ENCODE measurements around the gene FXR2. TPM values are rescaled to one million over a fixed set of nuclear protein-coding genes. Genes with fewer than 3 reads are reported as not detected.

Gene FXR2
- total and polyA plus RNA-seq, 7 donors, result 88.2 to 164 (median 110) TPM

DNA sequence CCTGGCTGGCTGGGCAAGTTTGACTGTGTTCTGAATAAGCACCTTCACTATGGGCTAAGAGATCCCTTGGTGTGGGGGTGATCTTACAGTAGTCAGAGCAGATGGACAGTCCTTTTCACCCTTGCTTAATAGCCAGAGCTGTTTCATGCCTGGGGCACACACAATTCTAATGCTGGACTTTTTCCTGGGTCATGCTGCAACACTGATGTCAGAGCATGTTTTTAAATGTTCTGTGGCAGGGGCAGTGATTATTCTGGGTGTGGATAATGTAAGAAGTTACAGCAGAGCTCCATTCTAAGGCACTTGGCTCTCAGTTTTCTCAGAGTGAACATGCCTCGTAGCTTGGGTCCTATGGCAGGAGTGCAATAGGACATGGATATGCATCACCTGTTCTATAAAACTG, 39.2 kb downstream of the FXR2 start:
- H3K36me3 ChIP-seq (ENCODE audit: insufficient read depth in 1 of 2, low read depth in 1 of 2), result peaks cover 16 to 64% of the 10 kb centered on the region in 2 donors
- 17 to 52% (median 36%) methylated on average over 1 of the region's 1 CpG for WGBS, 3 donors
- peak overlapping the region; percentile 100 for H3K27ac ChIP-seq
- ATAC-seq, result no peak
- no peak for DNase-seq
- TF ChIP-seq, protein P1, sequence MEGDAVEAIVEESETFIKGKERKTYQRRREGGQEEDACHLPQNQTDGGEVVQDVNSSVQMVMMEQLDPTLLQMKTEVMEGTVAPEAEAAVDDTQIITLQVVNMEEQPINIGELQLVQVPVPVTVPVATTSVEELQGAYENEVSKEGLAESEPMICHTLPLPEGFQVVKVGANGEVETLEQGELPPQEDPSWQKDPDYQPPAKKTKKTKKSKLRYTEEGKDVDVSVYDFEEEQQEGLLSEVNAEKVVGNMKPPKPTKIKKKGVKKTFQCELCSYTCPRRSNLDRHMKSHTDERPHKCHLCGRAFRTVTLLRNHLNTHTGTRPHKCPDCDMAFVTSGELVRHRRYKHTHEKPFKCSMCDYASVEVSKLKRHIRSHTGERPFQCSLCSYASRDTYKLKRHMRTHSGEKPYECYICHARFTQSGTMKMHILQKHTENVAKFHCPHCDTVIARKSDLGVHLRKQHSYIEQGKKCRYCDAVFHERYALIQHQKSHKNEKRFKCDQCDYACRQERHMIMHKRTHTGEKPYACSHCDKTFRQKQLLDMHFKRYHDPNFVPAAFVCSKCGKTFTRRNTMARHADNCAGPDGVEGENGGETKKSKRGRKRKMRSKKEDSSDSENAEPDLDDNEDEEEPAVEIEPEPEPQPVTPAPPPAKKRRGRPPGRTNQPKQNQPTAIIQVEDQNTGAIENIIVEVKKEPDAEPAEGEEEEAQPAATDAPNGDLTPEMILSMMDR (IDR thresholded peaks at IDR 0.05), result no peak
- no peaks in the 10 kb centered on the region for H3K9me3 ChIP-seq
- intact Hi-C loops (cut with DNase I), result no loop called here
- no peaks in the 10 kb centered on the region for H3K27me3 ChIP-seq (ENCODE audit: insufficient read depth in 3 of 3, low read length in 2 of 3)
- peak overlapping the region; percentile 100 for H3K4me3 ChIP-seq
- H3K4me1 ChIP-seq, result peaks cover 47% of the 10 kb centered on the region

DNA sequence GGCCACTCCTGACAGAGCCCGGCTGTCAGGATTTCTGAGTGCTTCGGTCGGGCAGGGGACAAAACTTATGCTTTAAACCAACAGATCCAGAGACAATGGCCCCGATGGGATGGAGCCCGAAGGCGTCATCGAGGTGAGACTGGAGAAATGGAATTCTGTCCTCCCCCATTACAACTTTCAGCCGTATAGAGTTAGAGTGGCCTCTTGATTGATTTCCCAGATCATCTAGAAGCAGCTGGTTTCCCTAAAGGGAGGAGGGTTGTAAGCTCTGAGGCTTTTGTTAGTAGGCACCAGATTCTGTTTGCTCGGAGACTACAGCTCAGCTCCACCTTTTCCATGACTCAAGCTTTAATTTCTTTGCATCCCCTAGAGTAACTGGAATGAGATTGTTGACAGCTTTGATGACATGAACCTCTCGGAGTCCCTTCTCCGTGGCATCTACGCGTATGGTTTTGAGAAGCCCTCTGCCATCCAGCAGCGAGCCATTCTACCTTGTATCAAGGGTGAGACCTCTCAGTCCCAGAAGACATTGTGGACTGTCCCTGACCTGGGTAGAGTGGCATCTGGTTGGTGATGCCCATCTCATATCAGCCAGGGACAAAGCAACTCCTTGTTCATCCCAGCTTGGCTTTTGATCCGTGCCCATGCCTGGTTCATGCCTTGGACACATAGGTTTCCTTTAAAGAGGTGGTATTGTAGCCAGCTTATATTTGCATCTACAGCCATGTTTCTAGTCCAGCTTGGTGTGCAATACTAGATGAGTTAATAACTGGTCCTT, 40.3 kb downstream of the FXR2 start:
- peak overlapping the region; percentile 100 for H3K27ac ChIP-seq
- H3K4me1 ChIP-seq, result peaks cover 43% of the 10 kb centered on the region
- no peak for ATAC-seq
- TF ChIP-seq, protein P1 (IDR thresholded peaks at IDR 0.05), result no peak
- H3K9me3 ChIP-seq, result no peaks in the 10 kb centered on the region
- H3K4me3 ChIP-seq, result peak overlapping the region; percentile 100
- DNase-seq, result no peak
- H3K36me3 ChIP-seq (ENCODE audit: insufficient read depth in 1 of 2, low read depth in 1 of 2), result peaks cover 16 to 75% of the 10 kb centered on the region in 2 donors
- no peaks in the 10 kb centered on the region for H3K27me3 ChIP-seq (ENCODE audit: insufficient read depth in 3 of 3, low read length in 2 of 3)
- intact Hi-C loops (cut with DNase I), result no loop called here
- WGBS, 3 donors, result 25 to 31% (median 25%) methylated on average over 15 of the region's 15 CpGs

DNA sequence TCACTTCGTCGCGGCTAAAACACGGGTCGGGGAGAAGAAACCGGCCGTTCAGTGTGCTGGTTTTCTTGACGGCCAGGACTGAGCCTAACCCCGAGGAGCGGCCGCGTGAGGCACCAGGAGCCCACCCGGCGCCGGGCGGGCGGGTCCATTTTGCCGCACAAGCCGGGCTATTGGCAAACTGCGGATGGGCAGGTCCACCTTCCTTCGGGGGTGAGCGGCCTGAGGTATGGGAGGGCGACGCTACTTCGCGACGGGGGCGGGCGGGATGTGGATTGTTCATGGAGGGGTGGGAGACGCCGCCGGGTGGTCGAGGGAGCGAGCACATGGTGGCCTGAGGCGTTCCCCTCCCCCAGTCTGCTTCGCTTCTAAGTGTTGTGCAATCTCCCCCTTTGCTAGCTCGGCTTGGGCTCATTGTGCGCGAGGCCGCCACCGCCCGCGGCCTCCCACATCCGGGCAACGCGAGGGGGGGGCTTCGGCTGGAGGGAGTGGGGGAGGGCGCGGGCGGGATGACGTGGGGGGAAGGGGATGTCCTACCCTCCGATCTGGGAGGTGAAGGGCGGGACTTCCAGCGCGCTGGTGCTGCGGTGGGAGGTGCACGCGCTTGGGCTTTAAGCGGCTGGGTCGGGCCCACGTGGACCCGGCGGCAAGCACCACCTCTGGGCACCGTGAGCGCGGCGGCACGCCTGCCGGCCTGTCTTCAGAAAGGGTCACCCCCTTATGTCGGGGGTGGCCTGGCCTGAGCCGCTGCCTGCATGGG, 41.2 kb downstream of the FXR2 start:
- Histone ChIP-seq H3K36me3 (ENCODE audit: insufficient read depth in 1 of 2, low read depth in 1 of 2) (peaks cover 16 to 79% of the 10 kb centered on the region in 2 donors), H3K9me3 (no peaks in the 10 kb centered on the region), H3K4me1 (peaks cover 38% of the 10 kb centered on the region), H3K27ac (peak overlapping the region; percentile 100), H3K4me3 (peak overlapping the region; percentile 100), H3K27me3 (ENCODE audit: insufficient read depth in 3 of 3, low read length in 2 of 3) (no peaks in the 10 kb centered on the region)
- intact Hi-C loops (cut with DNase I), result no loop called here
- TF ChIP-seq, protein P1 (IDR thresholded peaks at IDR 0.05), result no peak
- DNase-seq (peak; percentile 92 to 95), ATAC-seq (peak; percentile 65 to 79 (median 68))
- whole genome bisulfite sequencing, 3 donors, result 0% methylated on average over 57 to 71 of the region's 71 CpGs

DNA sequence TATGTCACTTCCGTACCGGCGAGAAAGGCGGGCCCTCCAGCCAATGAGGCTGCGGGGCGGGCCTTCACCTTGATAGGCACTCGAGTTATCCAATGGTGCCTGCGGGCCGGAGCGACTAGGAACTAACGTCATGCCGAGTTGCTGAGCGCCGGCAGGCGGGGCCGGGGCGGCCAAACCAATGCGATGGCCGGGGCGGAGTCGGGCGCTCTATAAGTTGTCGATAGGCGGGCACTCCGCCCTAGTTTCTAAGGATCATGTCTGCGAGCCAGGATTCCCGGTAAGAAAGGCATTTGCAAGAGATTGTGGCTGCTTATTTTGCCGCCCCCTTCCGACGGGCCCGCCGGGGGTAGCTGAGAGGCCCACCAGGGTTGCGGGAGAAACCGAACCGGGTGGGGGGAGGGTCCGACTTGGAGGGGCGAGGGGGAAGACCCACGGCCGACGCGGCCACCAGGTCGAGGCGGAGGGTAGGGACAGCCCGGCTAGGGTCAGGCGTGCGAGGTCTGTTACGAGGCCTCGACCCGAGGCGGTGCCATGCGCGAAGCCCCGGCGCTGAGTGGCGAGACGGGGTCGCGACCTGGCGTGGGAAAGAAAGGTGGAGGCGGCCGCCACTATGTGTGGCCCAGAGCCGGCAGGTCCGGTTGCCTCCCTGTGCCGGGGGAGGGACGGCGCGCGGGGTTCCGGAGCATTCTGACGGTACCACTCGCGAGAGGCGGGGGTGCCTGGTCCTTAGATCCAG, 41.9 kb downstream of the FXR2 start:
- DNase-seq (peak; percentile 99 to 100), ATAC-seq (peak; percentile 87 to 90 (median 90))
- Histone ChIP-seq H3K4me1 (peaks cover 33% of the 10 kb centered on the region), H3K4me3 (peak overlapping the region; percentile 100), H3K27ac (peak overlapping the region; percentile 100), H3K27me3 (ENCODE audit: insufficient read depth in 3 of 3, low read length in 2 of 3) (no peaks in the 10 kb centered on the region), H3K9me3 (no peaks in the 10 kb centered on the region), H3K36me3 (ENCODE audit: insufficient read depth in 1 of 2, low read depth in 1 of 2) (peaks cover 13 to 76% of the 10 kb centered on the region in 2 donors)
- TF ChIP-seq, protein P1 (IDR thresholded peaks at IDR 0.05), result no peak
- intact Hi-C loops (cut with DNase I), result no loop called here
- WGBS, 3 donors, result 0 to 1% (median 0%) methylated on average over 52 to 73 of the region's 73 CpGs

All from psoas muscle (tissue), 8 donors.